Esophagus squamous epithelium (tissue), 5 donors: ENCODE data around the gene FHIP1A. TPM values are rescaled to one million over a fixed set of nuclear protein-coding genes. Genes with fewer than 3 reads are reported as not detected.
"Not testable (repeated sequence)": the region's sequence is repeated elsewhere in the genome, so short reads cannot be mapped to it uniquely, and the experiment has no call there.

ENCODE experiments used
- DNase-seq: peaks from one replicate; lab custom pipeline; 2025; lab: John Stamatoyannopoulos, UW
- H3K27ac ChIP-seq, 4 donors: fragments of 200-600 bp; sonication (generic); one replicate each; pipeline ENCODE4 v1.5.1; 2016 to 2019; ENCODE audit warnings: mild to moderate bottlenecking in 1 of 4
- H3K27me3 ChIP-seq, 4 donors: fragments of 200-600 bp; sonication (generic); 1 replicate in 3 of 4; 2 replicates in 1 of 4; pipeline versions ENCODE4 v1.5.1 to v1.6.0; 2017 to 2021; ENCODE audit warnings: antibody characterized with exemption in 1 of 4
- H3K36me3 ChIP-seq, 3 donors: fragments of 200-600 bp; sonication (generic); one replicate each; pipeline ENCODE4 v1.5.1; 2016 to 2019
- H3K4me1 ChIP-seq, 3 donors: fragments of 200-600 bp; sonication (generic); one replicate each; pipeline ENCODE4 v1.5.1; 2017 to 2019
- H3K4me3 ChIP-seq, 4 donors: fragments of 200-600 bp; sonication (generic); 1 replicate in 3 of 4; 2 replicates in 1 of 4; pipeline ENCODE4 v1.5.1; 2016 to 2019; ENCODE audit warnings: mild to moderate bottlenecking in 2 of 4, moderate library complexity in 1 of 4
- H3K9me3 ChIP-seq, 3 donors: fragments of 200-600 bp; sonication (generic); one replicate each; pipeline ENCODE4 v1.5.1; 2016 to 2019
- POLR2A ChIP-seq, 4 donors: fragments of 450-650 bp; IDR thresholded peaks; one replicate each; pipeline ENCODE4 v1.6.1; 2017; ENCODE audit warnings: antibody characterized with exemption in 4 of 4, mild to moderate bottlenecking in 4 of 4, moderate library complexity in 3 of 4
- WGBS, 2 donors: methylation state at CpG; one replicate each; pipeline ENCODE4 v1.1.5; 2018; 5-methylcytosine and 5-hydroxymethylcytosine counted together
- intact Hi-C: fragments of 100-400 bp; cut with DNase I; formaldehyde crosslinking; loops from one replicate; pipeline ENCODE4 v1.15.0; 2022
- total RNA-seq, 4 donors: library from RNA; depleted of rRNA; stranded (reverse); fragments of >200 nt; gene quantifications; one replicate each; pipeline ENCODE4 v1.1.0, GENCODE V29; 2016
- TF ChIP-seq, protein P1 (sequence below), 6 experiments: fragments of 450-650 bp in 4 of 6; fragments of 200-600 bp in 2 of 6; sonication (generic) in 2 of 6; IDR thresholded peaks; one replicate each; pipeline ENCODE4 v1.5.1; 2016 to 2019; ENCODE audit warnings: antibody characterized with exemption in 6 of 6, mild to moderate bottlenecking in 4 of 6, moderate library complexity in 4 of 6
- donor health status: DM: yes; HTN: yes; CAD: no.

Gene FHIP1A
- total RNA-seq, 4 donors from 2014 or later = 23.4 to 66.2 (median 34.5) TPM

- DNase-seq = no peak
- peaks cover 0 to 12% (median 0%) of the 10 kb centered on the region in 3 donors for H3K4me1 ChIP-seq
- TF ChIP-seq, protein P1, sequence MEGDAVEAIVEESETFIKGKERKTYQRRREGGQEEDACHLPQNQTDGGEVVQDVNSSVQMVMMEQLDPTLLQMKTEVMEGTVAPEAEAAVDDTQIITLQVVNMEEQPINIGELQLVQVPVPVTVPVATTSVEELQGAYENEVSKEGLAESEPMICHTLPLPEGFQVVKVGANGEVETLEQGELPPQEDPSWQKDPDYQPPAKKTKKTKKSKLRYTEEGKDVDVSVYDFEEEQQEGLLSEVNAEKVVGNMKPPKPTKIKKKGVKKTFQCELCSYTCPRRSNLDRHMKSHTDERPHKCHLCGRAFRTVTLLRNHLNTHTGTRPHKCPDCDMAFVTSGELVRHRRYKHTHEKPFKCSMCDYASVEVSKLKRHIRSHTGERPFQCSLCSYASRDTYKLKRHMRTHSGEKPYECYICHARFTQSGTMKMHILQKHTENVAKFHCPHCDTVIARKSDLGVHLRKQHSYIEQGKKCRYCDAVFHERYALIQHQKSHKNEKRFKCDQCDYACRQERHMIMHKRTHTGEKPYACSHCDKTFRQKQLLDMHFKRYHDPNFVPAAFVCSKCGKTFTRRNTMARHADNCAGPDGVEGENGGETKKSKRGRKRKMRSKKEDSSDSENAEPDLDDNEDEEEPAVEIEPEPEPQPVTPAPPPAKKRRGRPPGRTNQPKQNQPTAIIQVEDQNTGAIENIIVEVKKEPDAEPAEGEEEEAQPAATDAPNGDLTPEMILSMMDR (IDR thresholded peaks at IDR 0.05) = peak; percentile 64 to 99 (median 98)
- no peak for TF ChIP-seq POLR2A (IDR thresholded peaks at IDR 0.05)
- H3K9me3 ChIP-seq = no peaks in the 10 kb centered on the region
- intact Hi-C loops = loop anchor here (10.0 kb wide), 1 partner anchor 228 kb away; no protein-coding TSS in a partner anchor
- 25 to 39% methylated on average over 10 to 14 of the region's 14 CpGs for WGBS, 2 donors
- no peak overlapping the region for H3K27ac ChIP-seq
- no peak overlapping the region for H3K4me3 ChIP-seq
- no peaks in the 10 kb centered on the region for H3K36me3 ChIP-seq
- no peaks in the 10 kb centered on the region for H3K27me3 ChIP-seq
Observed at GRCh38 chr4:151362404-151363164, 46.4 kb upstream of the FHIP1A start.

GRCh38 chr4:151376540-151376939, 32.4 kb upstream of the FHIP1A start:
- 35 to 70% methylated on average over 1 of the region's 1 CpG for WGBS, 2 donors
- intact Hi-C loops = no loop called here
- Histone ChIP-seq H3K36me3 (no peaks in the 10 kb centered on the region), H3K4me3 (no peak overlapping the region), H3K27ac (no peak overlapping the region), H3K27me3 (no peaks in the 10 kb centered on the region), H3K4me1 (no peaks in the 10 kb centered on the region), H3K9me3 (no peaks in the 10 kb centered on the region)
- DNase-seq = no peak
- TF ChIP-seq POLR2A (IDR thresholded peaks at IDR 0.05) = no peak
- TF ChIP-seq, protein P1 (IDR thresholded peaks at IDR 0.05) = no peak

DNA sequence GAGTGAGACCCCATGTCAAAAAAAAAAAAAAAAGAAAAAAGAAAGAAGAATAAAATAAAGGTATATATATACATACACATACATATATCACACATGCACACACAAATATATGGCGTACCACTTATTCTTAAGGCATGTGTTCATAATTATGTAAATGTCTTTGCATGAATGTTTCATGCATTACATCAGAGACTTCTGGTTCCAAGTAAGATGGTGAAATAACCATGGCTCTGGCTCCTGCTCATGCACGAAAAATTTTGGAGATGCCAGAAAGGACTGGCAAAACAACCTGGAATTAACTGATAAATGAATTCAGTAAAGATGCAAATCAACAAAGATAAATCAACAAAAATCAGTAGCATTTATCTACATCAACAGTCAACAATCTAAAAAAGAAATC, 19.7 kb upstream of the FHIP1A start:
- Histone ChIP-seq H3K27me3 (no peaks in the 10 kb centered on the region), H3K27ac (no peak overlapping the region), H3K4me1 (no peaks in the 10 kb centered on the region), H3K4me3 (no peak overlapping the region), H3K36me3 (no peaks in the 10 kb centered on the region), H3K9me3 (no peaks in the 10 kb centered on the region)
- no peak for TF ChIP-seq POLR2A (IDR thresholded peaks at IDR 0.05)
- TF ChIP-seq, protein P1 (IDR thresholded peaks at IDR 0.05) = no peak
- no peak for DNase-seq
- WGBS, 2 donors = 71 to 80% methylated on average over 2 of the region's 2 CpGs
- intact Hi-C loops = no loop called here

GRCh38 chr4:151389799-151390198, 19.2 kb upstream of the FHIP1A start:
- not testable (repeated sequence) for H3K27me3 ChIP-seq

GRCh38 chr4:151395873-151396272, 13.1 kb upstream of the FHIP1A start:
- Histone ChIP-seq H3K36me3 (no peaks in the 10 kb centered on the region), H3K9me3 (no peaks in the 10 kb centered on the region), H3K27me3 (no peaks in the 10 kb centered on the region), H3K4me3 (no peak overlapping the region), H3K4me1 (no peaks in the 10 kb centered on the region), H3K27ac (no peak overlapping the region)
- TF ChIP-seq, protein P1 (IDR thresholded peaks at IDR 0.05) = no peak
- TF ChIP-seq POLR2A (IDR thresholded peaks at IDR 0.05) = no peak
- intact Hi-C loops = no loop called here
- no peak for DNase-seq

More at GRCh38 chr4:151389799-151390198, 19.2 kb upstream of the FHIP1A start:
- 79 to 82% methylated on average over 1 of the region's 2 CpGs for WGBS, 2 donors
- H3K4me3 ChIP-seq, intact Hi-C loops, H3K9me3 ChIP-seq, DNase-seq, H3K27ac ChIP-seq, H3K36me3 ChIP-seq, H3K4me1 ChIP-seq: not testable (repeated sequence)
